ENCODE data around the gene APOL6.
A peak's percentile ranks its signal among the peaks of the same experiment; 100 is the strongest.
"Not testable (repeated sequence)": the region's sequence is repeated elsewhere in the genome, so short reads cannot be mapped to it uniquely, and the experiment has no call there.

APOL6 gene

GRCh38 chr22:35677460-35678187 lies 29.4 kb downstream of the APOL6 start:
- DNase-seq (ENCODE audit: low spot score): no peak

GRCh38 chr22:35678836-35679235 lies 30.6 kb downstream of the APOL6 start:
- DNase-seq (ENCODE audit: low spot score): no peak

GRCh38 chr22:35679492-35679891 lies 31.2 kb downstream of the APOL6 start:
- DNase-seq (ENCODE audit: low spot score): not testable (repeated sequence)

GRCh38 chr22:35681454-35682052 lies 33.3 kb downstream of the APOL6 start:
- no peak for DNase-seq (ENCODE audit: low spot score)

GRCh38 chr22:35683560-35683959 lies 35.3 kb downstream of the APOL6 start:
- no peak for DNase-seq (ENCODE audit: low spot score)

GRCh38 chr22:35684270-35684700 lies 36.0 kb downstream of the APOL6 start:
- no peak for DNase-seq (ENCODE audit: low spot score)

GRCh38 chr22:35684732-35685131 lies 36.5 kb downstream of the APOL6 start:
- no peak for DNase-seq (ENCODE audit: low spot score)

- no peak for DNase-seq (ENCODE audit: low spot score)
Observed at GRCh38 chr22:35685731-35686130, 37.5 kb downstream of the APOL6 start.

GRCh38 chr22:35686298-35686697 lies 38.1 kb downstream of the APOL6 start:
- no peak for DNase-seq (ENCODE audit: low spot score)

- DNase-seq (ENCODE audit: low spot score): no peak
Observed at GRCh38 chr22:35687461-35687860, 39.2 kb downstream of the APOL6 start.

- no peak for DNase-seq (ENCODE audit: low spot score)
Observed at GRCh38 chr22:35688913-35689675, 40.8 kb downstream of the APOL6 start.

- DNase-seq (ENCODE audit: low spot score): no peak
Observed at GRCh38 chr22:35690001-35690400, 41.8 kb downstream of the APOL6 start.

- no peak for DNase-seq (ENCODE audit: low spot score)
Observed at GRCh38 chr22:35695202-35695601, 47.0 kb downstream of the APOL6 start.

- DNase-seq (ENCODE audit: low spot score): no peak
Observed at GRCh38 chr22:35697142-35697541, 48.9 kb downstream of the APOL6 start.

GRCh38 chr22:35699852-35700251 lies 51.6 kb downstream of the APOL6 start:
- DNase-seq (ENCODE audit: low spot score): not testable (repeated sequence)

GRCh38 chr22:35703861-35704584 lies 55.8 kb downstream of the APOL6 start:
- no peak for DNase-seq (ENCODE audit: low spot score)

- peak; percentile 30 for DNase-seq (ENCODE audit: low spot score)
Observed at GRCh38 chr22:35705141-35705540, 56.9 kb downstream of the APOL6 start.

GRCh38 chr22:35708453-35708852 lies 60.2 kb downstream of the APOL6 start:
- no peak for DNase-seq (ENCODE audit: low spot score)

- no peak for DNase-seq (ENCODE audit: low spot score)
Observed at GRCh38 chr22:35708917-35709316, 60.7 kb downstream of the APOL6 start.

GRCh38 chr22:35711336-35711735 lies 63.1 kb downstream of the APOL6 start:
- no peak for DNase-seq (ENCODE audit: low spot score)

GRCh38 chr22:35712672-35713071 lies 64.4 kb downstream of the APOL6 start:
- DNase-seq (ENCODE audit: low spot score): no peak

GRCh38 chr22:35717572-35717971 lies 69.3 kb downstream of the APOL6 start, which contains the start of gene APOL5:
APOL5 (plus strand) TSS chr22:35717872; CDS start chr22:35717872, 0 bp downstream.
- no peak for DNase-seq (ENCODE audit: low spot score)

All from kidney capillary endothelial cell (primary cell).